ENCODE results near the gene SPRR5. TPM values are rescaled to one million over a fixed set of nuclear protein-coding genes. Genes with fewer than 3 reads are reported as not detected.

Gene SPRR5
- total RNA-seq, 4 donors from 2014 or later: not detected

DNA sequence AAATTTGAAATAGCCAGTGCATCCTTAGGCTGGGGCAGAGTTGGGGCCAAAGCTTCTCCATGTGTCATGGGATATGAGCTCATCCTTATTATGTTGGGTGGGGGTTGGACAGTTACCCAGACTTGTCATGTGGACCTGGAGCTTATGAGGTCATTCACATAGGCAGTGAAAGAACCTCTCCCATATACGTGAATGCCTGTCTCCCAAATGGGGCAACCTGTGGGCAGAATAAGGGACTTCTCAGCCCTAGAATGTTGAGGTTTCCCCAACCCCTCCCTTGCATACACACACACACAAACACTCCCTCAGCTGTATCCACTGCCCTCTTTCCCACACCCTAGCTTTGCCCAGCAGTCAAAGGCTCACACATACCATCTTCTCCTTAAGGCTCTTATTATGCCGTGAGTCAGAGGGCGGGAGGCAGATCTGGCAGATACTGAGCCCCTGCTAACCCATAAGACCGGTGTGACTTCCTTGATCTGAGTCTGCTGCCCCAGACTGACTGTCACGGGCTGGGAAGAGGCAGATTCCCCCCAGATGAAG is 40.9 kb upstream of the SPRR5 start:
- no peak for TF ChIP-seq CTCF (IDR thresholded peaks at IDR 0.05)
- DNase-seq (ENCODE audit: low spot score) (no peak), ATAC-seq (ENCODE audit: low FRiP score) (no peak)

GRCh38 chr1:152907686-152908601 is 39.1 kb upstream of the SPRR5 start, which contains the start of gene IVL:
TSS of gene IVL (plus strand) at chr1:152908546. CDS start at chr1:152909798, 1,252 bp downstream.
- TF ChIP-seq CTCF (IDR thresholded peaks at IDR 0.05): no peak
- ATAC-seq (ENCODE audit: low FRiP score) (no peak), DNase-seq (ENCODE audit: low spot score) (no peak)

GRCh38 chr1:152909206-152909605 is 37.8 kb upstream of the SPRR5 start:
- DNase-seq (ENCODE audit: low spot score) (no peak), ATAC-seq (ENCODE audit: low FRiP score) (no peak)

GRCh38 chr1:152912471-152912870 is 34.5 kb upstream of the SPRR5 start:
- no peak for TF ChIP-seq CTCF (IDR thresholded peaks at IDR 0.05)
- DNase-seq (ENCODE audit: low spot score) (no peak), ATAC-seq (ENCODE audit: low FRiP score) (no peak)

More at GRCh38 chr1:152909206-152909605, 37.8 kb upstream of the SPRR5 start:
- no peak for TF ChIP-seq CTCF (IDR thresholded peaks at IDR 0.05)

DNA sequence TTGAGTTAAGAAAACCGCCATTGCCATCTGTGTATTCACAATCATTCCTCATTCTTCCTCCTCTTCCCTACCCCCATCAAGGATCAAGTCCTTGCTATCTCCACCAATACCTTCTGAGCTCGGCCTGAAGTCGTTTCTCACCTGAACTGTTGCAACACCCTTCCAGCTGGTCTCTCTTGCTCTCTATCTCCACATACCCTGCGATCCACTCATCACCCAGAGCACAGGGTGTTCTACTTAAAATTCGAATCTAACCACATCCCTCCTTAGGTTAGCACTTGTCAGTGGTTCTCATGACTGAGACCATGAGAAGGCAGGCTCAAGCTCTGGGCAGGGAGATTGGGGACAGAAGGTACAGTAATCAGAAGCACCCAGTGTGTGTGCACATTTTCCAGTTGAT is 34.1 kb upstream of the SPRR5 start:
- DNase-seq (ENCODE audit: low spot score): no peak
- no peak for ATAC-seq (ENCODE audit: low FRiP score)
- no peak for TF ChIP-seq CTCF (IDR thresholded peaks at IDR 0.05)

DNA sequence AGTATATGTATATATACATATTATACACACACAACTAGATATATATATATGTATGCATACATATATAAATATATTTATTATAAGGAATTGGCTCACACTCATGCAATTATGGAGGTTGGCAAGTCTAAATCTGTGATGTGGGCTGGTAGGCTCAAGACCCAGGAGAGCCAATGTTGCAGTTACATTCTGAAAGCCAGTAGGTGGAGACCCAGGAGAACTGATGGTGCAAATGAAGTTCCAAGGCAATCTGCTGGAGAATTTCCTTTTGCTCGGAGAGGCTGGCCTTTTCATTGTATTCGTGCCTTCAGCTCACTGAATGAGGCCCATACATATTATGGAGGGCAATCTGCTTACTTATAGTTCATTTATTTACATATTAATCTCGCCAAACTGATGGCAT is 29.2 kb upstream of the SPRR5 start:
- DNase-seq (ENCODE audit: low spot score) (no peak), ATAC-seq (ENCODE audit: low FRiP score) (no peak)
- TF ChIP-seq CTCF (IDR thresholded peaks at IDR 0.05): no peak
